Hematopoietic multipotent progenitor cell treated with erythropoietin and hydrocortisone succinate and interleukin-3 and kit ligand, for 15 days (in vitro differentiated cells): ENCODE measurements around the gene ASL.
A peak's percentile ranks its signal among the peaks of the same experiment; 100 is the strongest.
"Not testable (repeated sequence)": the region's sequence is repeated elsewhere in the genome, so short reads cannot be mapped to it uniquely, and the experiment has no call there.

Experiments
- DNase-seq: peaks from one replicate; pipeline ENCODE4 v3.0.0-alpha.2; 2015; ENCODE audit warnings: low spot score

ASL gene

DNA sequence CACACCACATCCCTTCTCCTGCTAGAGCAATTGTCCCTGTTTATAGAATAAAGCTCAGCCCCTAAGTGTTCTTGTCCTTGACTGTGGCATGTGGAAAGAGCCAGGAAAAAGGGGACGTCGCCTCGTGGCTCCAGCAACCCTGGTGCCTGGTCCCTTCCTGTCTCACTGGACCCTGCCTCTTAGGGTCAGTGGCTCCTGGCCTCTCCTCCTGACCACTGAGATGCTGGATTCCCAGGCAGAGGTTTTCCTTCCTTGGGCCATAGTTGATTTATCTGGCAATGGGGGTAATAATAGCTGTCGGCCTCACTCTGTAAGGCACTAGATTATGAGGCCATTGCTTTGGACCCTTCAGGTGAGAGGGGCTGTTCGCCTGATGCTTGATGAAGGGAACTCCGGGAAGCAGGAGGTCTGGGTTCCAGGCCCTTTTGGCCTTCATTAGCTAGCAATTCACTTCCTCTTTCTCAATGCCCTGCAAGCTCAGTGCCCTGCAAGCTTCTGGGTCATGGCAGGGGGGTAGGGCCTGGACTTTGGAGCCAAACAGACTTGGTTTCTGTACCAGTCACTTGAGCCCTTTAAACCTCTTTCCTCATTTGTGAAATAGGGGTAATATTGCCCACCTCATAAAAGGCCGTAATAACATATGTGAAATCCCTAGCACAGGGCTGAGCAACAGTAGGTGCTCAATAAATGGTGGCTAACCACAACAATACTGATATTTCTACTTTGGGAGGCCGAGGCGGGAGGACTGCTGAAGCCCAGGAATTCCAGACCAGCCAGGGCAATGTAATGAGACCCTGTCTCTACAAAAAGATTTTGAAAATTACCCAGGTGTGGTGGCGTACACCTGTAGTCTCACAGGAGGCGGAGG, 1.1 kb downstream of the ASL start:
- no peak for DNase-seq

DNA sequence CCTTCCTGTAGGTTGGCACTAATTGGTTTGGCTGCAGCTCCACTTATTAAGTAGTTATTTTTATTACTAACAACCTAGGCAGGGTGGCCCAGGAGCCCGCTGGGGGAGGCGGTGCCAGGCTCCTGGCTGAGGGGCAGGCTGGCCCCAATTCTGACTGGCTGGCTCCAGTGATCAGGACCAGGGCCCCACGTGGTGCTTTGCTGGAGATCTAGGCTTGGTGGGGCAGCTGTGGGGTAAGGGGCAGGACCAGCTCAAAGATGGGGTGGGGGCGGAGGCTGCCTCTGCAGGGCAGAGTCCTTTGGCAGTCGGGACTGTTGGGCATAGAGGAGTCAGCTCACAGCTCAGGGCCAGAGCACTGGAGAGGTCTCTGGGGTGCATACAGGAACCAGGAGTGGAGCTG, 2.4 kb downstream of the ASL start:
- DNase-seq = no peak

DNA sequence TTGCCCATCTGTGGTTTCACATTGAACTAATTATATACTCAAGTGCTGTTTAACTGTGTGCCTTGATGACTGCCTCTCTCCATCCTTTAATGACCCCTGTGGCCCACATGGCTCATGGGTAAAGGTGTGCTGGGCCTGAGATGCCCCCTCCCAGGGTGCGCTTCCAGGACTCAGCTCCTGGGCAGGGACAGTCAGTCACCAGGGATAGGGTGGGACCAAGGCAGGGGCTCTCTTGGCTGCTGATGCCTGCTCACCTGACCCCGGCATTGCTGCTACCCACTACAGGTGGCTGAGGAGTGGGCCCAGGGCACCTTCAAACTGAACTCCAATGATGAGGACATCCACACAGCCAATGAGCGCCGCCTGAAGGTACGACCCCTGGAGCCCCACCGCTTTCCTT, 6.5 kb downstream of the ASL start:
- no peak for DNase-seq

DNA sequence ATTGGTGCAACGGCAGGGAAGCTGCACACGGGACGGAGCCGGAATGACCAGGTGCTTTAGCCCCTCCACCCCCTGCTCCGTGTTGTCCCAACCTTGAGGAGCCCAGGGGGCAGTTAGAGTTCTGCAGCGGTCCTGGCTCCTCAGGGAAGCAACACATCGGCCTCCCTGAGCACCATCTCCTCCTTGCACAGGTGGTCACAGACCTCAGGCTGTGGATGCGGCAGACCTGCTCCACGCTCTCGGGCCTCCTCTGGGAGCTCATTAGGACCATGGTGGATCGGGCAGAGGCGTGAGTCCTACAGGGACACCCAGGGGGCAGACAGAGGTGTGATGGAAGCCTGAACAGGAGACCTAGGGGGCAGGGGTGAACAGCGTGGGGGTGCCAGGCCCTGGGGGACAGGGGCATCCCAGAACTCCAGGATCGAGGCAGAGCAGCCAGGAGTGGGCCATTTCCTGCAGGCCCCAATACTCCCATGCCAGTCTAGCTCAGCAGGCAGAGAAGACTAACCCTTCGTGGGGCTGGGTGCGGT, 7.3 kb downstream of the ASL start:
- DNase-seq = no peak

DNA sequence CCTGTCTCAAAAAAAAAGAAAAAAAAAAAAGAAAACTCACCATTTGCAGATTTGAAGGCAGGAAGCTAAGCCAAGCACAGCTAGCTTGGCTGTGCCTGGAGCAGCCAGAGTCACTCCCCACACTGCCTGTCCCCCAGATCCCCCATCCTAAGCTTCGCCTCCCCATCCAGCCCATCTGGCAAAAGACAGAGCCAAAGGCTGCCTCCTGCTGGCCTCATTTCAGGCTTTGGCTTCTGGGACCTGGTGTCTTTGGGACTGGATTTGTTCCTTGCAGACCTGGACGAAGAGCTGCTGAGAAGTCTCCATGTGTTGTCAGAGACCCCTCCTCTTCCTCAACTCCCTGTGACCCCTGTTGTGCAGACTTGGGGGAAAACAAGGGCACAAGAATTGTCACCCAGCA, 8.1 kb downstream of the ASL start:
- no peak for DNase-seq

DNA sequence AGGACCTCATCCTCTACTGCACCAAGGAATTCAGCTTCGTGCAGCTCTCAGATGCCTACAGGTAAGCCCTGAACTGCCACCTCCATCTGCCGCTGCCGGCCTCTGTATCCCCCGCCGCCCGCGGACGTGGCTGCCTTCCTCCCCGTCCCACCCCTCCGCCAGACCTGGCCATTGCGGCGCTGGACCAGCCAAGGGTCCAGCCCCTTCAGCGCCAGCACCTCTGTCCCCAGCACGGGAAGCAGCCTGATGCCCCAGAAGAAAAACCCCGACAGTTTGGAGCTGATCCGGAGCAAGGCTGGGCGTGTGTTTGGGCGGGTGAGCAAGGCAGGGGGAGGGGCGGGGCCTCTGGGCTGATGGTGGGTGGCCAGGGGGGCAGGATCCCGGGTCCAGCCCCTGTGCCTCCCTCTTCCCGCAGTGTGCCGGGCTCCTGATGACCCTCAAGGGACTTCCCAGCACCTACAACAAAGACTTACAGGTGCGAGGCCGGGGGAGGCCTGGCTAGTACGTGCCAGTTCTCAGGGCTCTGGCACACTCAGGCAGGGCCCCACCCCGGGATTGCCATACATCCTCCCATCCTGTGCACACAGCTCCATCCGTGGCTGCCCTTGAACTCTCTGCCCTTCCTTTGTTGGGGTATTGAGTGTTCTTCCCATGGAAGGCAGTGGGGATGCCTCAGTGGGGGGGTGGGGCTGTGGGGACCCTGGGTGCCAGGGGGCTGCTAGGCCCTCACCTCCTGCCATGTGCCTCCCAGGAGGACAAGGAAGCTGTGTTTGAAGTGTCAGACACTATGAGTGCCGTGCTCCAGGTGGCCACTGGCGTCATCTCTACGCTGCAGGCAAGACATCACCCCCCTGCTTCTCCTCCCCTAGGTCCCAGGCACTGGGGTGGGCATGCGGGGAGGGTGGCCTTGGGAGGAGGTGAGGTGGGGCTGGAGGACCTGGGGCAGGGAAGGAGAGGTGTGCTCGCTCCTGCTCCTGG, 13.5 kb downstream of the ASL start:
- no peak for DNase-seq

DNA sequence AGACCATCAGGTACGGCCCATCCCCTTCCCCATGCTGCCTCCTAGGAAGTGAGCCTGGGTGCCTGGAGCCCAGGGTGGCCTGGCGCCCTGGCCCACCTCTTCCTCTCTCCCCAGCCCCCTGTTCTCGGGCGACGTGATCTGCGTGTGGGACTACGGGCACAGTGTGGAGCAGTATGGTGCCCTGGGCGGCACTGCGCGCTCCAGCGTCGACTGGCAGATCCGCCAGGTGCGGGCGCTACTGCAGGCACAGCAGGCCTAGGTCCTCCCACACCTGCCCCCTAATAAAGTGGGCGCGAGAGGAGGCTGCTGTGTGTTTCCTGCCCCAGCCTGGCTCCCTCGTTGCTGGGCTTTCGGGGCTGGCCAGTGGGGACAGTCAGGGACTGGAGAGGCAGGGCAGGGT, 17.0 kb downstream of the ASL start:
- DNase-seq = no peak

DNA sequence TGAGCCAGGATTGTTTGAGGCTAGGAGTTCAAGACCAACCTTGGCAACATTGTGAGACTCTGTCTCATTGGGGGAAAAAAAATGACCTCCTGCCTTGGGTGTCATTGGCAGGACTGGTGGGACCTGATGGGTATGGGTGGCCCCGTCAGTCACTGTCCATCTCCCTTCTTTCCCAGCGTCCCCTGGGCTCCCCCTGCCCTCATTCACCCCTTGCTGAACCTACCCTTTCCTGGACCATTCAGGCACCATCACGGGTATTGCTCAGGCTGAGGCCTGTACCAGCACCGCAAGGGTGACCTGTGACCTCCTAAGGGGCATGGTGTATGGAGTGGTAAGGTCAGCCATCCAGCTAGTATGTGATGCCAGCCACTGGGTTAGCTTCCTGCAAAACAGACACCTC, 19.4 kb downstream of the ASL start:
- no peak for DNase-seq

DNA sequence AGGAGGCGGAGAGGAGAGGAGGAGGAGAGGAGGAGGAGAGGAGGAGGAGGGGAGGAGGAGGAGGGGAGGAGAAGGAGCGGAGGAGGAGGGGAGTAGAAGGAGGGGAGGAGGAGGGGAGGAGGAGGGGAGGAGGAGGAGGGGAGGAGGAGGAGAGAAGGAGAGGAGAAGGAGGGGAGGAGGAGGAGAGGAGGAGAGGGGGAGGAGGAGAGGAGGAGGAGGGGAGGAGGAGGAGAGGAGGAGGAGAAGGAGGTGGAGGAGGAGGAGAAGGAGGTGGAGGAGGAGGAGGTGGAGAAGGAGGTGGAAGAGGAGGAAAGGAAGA, 23.6 kb downstream of the ASL start:
- DNase-seq = no peak

DNA sequence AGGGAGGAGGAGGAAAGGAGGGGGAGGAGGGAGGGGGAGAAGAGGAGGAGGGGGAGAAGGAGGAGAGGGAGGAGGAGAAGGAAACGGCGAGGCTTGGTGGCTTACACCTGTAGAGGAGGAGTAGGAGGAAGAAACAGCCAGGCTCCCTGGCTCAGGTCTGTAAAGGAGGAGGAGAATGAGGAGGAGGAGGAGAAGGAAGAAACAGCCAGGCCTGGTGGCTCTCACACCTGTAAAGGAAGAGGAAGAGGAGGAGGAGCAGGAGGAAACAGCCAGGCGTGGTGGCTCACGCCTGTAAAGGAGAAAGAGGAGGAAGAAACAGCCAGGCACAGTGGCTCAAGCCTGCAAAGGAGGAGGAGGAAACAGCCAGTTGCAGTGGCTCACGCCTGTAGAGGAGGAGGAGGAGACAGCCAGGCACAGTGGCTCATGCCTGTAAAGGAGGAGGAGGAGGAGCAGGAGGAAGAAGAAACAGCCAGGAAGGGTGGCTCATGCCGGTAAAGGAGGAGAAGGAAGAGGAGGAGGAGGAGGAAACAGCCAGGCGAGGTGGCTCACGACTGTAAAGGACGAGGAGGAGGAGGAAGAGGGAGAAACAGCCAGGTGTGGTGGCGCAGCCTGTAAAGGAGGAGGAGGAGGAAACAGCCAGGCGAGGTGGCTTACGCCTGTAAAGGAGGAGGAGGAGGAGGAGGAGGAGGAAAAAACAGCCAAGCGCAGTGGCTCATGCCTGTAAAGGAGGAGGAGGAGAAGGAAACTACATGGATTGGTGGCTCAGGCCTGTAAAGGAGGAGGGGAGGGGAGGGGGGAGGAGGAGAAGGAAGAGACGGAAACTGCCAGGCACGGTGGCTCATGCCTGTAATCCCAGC, 24.2 kb downstream of the ASL start:
- DNase-seq = no peak

DNA sequence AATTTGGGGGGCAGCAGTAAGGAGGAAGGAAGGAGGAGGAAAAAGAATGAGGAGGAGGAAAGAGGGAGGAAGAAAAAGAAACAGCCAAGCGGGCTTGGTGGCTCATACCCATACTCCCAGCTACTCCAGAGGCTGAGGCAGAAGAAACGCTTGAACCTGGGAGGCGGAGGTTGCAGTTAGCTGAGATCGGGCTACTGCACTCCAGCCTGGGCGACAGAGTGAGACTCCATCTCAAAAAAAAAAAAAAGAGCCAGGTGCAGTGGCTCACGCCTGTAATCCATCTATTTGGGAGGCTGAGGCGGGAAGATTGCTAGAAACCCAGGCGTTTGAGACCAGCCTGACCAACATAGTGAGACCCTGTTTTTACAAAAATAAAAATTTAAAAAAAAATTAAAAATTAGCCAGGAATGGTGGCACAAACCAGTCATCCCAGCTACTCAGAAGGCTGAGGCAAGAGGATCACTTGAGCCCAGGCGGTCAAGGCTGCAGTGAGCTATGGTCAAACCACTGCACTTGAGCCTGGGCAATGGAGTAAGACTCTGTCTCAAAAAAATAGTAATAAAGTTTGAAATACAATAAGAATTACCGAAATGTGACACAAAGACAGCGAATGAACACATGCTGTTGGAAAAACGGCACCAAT, 24.9 kb downstream of the ASL start:
- DNase-seq = no peak

DNA sequence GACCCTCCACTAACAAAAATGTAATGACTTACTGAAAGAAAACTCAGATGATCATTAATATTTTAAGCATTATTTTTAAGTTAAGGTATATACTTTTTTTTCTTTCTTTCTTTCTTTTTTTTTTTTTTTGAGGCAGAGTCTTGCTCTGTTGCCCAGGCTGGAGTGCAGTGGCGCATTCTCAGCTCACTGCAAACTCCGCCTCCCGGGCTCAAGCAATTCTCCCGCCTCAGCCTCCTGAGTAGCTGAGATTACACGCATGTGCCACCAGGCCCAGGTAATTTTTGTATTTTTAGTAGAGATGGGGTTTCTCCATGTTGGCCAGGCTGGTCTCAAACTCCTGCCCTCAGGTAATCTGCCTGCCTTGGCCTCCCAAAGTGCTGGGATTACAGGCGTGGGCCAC, 26.5 kb downstream of the ASL start:
- DNase-seq = not testable (repeated sequence)

DNA sequence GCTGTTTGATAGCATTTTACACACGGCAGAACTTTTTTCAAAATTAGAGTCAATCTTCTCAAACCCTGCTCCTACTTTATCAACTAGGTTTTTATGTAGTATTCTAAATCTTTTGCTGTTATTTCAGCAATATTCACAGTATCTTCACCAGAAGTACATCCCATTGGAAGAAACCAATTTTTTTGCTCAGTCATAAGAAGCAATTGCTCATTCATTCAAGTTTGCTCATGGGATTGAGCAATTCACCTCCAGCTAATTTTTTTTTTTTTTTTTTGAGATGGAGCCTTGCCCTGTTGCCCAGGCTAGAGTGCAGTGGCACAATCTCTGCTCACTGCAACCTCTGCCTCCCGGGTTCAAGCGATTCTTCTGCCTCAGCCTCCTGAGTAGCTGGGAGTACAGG, 28.4 kb downstream of the ASL start:
- DNase-seq = not testable (repeated sequence)

DNA sequence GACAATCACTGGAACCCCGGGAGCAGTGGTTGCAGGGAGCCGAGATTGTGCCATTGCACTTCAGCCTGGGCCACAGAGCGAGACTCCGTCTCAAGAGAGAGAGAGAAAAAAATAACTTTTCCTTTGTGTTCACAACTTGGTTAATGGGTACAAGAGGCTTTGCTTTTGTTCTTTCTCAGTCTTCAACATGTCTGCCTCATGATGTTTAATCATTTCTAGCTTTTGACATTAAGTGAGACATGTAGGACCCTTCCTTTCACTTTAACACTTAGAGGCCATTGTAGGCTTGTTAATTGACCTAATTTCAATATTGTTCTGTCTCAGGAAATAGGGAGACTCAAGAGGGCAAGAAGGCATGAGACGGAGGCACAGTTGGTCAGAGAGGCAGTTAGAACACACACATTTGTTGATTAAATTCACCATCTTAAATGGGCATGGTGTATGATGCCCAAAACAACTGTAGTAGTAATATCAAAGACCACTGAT, 29.7 kb downstream of the ASL start:
- no peak for DNase-seq

DNA sequence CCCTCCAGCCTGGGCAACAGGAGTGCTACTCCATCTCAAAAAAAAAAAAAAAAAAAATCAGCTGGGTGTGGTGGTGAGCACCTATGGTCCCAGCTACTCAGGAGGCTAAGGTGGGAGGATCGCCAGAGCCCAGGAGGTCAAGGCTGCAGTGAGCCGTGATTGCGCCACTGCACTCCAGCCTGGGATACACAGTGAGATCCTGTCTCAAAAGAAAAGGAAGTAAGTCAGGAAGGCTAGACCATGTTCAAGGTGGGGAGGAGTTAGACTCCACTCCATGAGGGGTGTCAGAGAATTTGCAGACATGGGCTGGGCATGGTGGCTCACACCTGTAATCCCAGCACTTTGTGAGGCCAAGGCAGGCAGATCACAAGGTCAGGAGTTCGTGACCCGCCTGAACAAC, 32.8 kb downstream of the ASL start:
- not testable (repeated sequence) for DNase-seq

DNA sequence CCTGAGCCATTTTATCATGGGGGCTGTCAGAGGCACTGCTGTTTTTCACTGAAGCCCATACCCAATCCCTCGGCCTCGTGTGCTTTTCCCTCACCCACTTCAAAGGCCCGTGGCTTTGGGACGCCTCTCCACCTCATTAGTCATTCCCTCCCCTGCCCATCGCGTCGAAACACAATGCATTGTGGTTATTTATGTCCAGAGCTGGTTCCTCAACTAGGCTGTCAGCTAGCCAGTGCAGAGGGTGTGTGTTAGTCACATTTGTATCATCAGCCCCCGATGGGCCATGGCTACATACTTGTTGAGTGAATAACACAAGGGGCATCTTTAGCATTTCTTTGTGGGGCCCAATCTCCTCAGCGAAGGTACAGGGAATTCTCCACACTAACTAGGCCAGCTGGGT, 35.2 kb downstream of the ASL start:
- DNase-seq = no peak

DNA sequence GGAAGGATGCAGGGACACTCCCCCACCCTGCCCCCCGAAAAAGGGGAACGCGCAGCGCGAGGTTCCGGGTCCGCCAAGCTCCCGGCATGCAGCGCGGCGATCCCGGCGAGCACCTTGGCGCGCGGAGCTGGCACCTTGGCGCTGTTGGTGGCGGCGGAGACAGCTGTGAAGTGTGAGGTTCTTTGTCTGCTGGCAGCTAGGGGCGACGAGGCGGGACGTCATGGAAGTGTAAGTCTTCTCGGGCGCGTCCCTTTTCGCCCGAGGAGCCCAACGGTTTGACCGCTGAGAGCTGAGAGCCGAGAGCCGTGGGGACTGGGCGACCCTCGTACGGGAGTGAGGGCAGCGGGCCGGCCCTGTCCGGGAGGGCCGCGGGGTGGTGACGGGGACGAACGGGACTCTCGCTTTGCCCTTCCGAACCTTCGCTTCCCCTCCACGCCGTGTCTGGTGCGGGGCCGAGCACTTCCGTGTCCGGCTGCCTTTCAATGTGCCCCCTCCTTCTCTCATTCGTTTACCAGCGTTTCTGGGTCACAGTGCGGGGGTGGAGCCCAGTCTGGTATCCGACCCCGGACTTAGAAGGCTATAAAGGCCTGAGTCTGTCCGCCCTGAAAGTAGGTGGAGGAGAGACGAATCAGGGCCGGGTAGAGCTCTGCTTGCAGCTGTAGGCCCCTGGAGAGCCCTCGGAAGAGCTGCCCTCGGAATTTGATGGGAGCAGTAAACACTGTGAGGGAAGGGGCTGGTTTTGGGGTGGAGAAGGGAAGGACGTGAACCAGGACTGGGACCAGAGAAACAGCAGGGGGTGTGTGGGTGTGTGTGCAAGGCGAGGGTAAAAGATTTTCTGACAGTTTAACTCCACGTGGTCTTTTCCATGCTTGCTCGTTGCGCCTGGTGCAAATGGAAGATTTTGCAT, 39.4 kb downstream of the ASL start, which contains the start of gene CRCP:
Gene CRCP (plus strand): TSS at position 105 of the 907 bp plus-strand sequence. CDS start 116 bp downstream, at position 221.
- DNase-seq = peak; percentile 76

DNA sequence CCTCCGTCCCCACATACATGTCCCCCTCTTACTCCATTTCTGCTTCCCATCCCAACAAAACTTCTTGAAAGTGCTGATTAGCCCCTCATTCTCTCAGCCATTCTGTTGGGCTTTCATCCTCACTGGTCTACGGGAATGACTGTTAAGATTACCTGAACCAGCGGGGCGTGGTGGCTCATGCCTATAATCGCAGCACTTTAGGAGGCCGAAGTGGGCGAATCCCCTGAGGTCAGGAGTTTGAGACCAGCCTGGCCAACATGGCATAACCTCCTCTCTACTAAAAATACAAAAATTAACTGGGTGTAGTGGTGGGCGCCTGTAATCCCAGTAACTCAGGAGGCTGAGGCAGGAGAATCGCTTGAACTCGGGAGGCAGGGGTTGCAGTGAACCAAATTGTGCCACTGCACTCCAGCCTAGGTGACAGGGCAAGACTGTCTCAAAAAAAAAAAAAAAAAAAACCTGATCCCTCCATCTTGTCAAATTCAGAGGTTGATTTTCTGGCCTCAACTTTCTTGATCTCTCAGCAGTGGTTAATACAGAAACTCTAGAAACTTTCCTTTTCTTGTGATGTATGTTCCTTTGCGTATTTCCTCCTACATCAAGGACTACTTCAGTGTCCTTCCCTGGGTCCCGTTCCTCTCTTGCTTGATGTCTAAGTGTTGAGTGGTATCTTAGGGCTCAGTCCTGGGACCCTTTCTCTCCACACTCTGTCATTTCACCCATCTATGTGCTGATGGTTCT, 41.2 kb downstream of the ASL start:
- not testable (repeated sequence) for DNase-seq

DNA sequence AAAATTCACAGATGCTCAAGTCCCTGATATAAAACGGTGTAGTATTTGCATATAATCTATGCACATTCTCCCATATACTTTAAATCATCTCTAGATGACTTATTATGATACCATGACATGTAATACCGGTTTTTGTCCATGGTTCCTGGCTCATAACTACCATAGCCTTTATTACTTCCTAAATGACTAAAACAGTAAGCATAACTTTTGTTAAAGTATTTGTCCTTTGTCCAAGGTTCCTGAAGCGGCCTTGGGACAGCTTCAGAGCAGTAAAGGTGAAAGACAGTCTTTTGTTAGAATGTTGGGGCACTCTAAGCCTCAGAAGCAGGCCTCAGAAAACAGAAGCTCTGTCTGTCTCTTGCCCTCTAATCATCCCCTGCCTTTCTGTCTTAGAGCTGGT, 43.0 kb downstream of the ASL start:
- DNase-seq = no peak
